C4-2B (cell line): ENCODE results near the gene AUTS2.

Experiments
- H3K27ac ChIP-seq: fragments of 450-650 bp; 2 replicates; pipeline ENCODE4 v1.5.1; 2017
- CTCF ChIP-seq: fragments of 450-650 bp; conservative IDR thresholded peaks from 2 replicates; pipeline ENCODE4 v1.5.1; 2017; ENCODE audit warnings: mild to moderate bottlenecking
- ZFX ChIP-seq: fragments of 450-650 bp; IDR thresholded peaks from 2 replicates; pipeline ENCODE4 v1.6.1; 2017

Gene AUTS2

GRCh38 chr7:70113536-70113935, 515.3 kb downstream of the AUTS2 start:
- H3K27ac ChIP-seq: no peak overlapping the region
- no peak for TF ChIP-seq ZFX
- peak; percentile 6; the same call in 1 of the 2 replicates for TF ChIP-seq CTCF

GRCh38 chr7:70114806-70115205, 516.5 kb downstream of the AUTS2 start:
- no peak overlapping the region for H3K27ac ChIP-seq
- TF ChIP-seq CTCF: no peak
- no peak for TF ChIP-seq ZFX

DNA sequence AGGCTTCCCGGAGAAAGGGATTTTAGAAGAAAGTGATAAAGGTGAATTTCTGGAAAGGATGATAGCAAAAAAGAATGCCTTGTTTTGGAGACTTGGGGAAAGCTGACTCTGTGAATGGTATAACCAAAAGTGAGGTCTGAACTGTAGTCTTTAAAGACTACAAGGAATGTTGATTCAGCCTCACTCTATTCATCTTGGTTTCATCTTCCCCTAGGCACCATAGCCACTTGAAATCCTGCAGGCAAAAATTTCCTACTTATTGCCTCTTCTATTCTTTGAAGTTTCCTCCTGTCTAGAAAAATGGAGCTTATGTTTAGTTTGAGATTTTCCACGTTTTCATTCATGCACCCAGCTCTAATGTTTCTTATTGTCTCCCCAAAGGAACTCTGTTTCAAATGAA, 518.0 kb downstream of the AUTS2 start:
- no peak overlapping the region for H3K27ac ChIP-seq
- TF ChIP-seq CTCF: no peak
- no peak for TF ChIP-seq ZFX

DNA sequence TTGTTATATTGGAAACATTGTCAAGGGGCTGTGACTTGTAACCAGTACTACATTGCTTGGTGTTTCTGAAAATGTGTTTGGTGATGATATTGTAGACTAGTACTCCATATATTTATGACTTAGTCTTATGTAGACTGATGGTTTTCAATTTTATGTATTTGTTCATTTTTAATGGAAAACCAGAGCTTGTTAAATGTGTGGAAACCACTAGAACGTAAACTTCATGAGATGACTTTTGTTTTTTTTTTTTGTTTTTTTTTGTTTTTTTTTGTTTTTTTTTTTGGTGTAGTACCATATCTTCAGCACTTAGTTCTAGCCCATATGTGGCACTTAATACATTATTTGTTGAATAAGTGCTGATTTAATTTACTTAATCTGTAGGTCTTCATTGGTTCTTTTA, 518.6 kb downstream of the AUTS2 start:
- no peak for TF ChIP-seq ZFX
- no peak for TF ChIP-seq CTCF
- H3K27ac ChIP-seq: no peak overlapping the region

- TF ChIP-seq CTCF: no peak
- no peak for TF ChIP-seq ZFX
Observed at GRCh38 chr7:70120851-70121250, 522.6 kb downstream of the AUTS2 start.

GRCh38 chr7:70131817-70132216, 533.5 kb downstream of the AUTS2 start:
- H3K27ac ChIP-seq: no peak overlapping the region
- TF ChIP-seq CTCF (no peak), ZFX (no peak)

More at GRCh38 chr7:70120851-70121250, 522.6 kb downstream of the AUTS2 start:
- H3K27ac ChIP-seq: no peak overlapping the region

GRCh38 chr7:70132226-70132851, 534.1 kb downstream of the AUTS2 start:
- TF ChIP-seq CTCF (no peak), ZFX (no peak)
- H3K27ac ChIP-seq: no peak overlapping the region
